ENCODE measurements around the gene MED9.

GRCh38 chr17:17460038-17460437 is 16.8 kb upstream of the MED9 start:
- TF ChIP-seq CTCF (IDR thresholded peaks at IDR 0.05; ENCODE audit: borderline replicate concordance, extremely low read depth, low read length, poor library complexity, severe bottlenecking), result no peak
- TF ChIP-seq EZH2 (IDR thresholded peaks at IDR 0.05; ENCODE audit: borderline replicate concordance, low read depth, low read length, severe bottlenecking), result no peak
